NCI-H748 treated with DMSO at 0.1 percent for 48 hours (cell line): ENCODE results near the gene DNAJA4.
"Not testable (repeated sequence)": the region's sequence is repeated elsewhere in the genome, so short reads cannot be mapped to it uniquely, and the experiment has no call there.

Experiments used
- DNase-seq: peaks from one replicate; lab custom pipeline; 2025; lab: John Stamatoyannopoulos, UW

The DNAJA4 gene

GRCh38 chr15:78244101-78244500 lies 20.3 kb upstream of the DNAJA4 start:
- DNase-seq = no peak

- no peak for DNase-seq
Observed at GRCh38 chr15:78244893-78245292, 19.5 kb upstream of the DNAJA4 start.

GRCh38 chr15:78245392-78245791 lies 19.0 kb upstream of the DNAJA4 start:
- not testable (repeated sequence) for DNase-seq

- DNase-seq = not testable (repeated sequence)
Observed at GRCh38 chr15:78245976-78246620, 18.3 kb upstream of the DNAJA4 start.

- no peak for DNase-seq
Observed at GRCh38 chr15:78247911-78248310, 16.5 kb upstream of the DNAJA4 start.

GRCh38 chr15:78249131-78249530 lies 15.2 kb upstream of the DNAJA4 start:
- DNase-seq = no peak

- DNase-seq = no peak
Observed at GRCh38 chr15:78251136-78251535, 13.2 kb upstream of the DNAJA4 start.

- DNase-seq = no peak
Observed at GRCh38 chr15:78255421-78256043, 8.8 kb upstream of the DNAJA4 start.

DNA sequence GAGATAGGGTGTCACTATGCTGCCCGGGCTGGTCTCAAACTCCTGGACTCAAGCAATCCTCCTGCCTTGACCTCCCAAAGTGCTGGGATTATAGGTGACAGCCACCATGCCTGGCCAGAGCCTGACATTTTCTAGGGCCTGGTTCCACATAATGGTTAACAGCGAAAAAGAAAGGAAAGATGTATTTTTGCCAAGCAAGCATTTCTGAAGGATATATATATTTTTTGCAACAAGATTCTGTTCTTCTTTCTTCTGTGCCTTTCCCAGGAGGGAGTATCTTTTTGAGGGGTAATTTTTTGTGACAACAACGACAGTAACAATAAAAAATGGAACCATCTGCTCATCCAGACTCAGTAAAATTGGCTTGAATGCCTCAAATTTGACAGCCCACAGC lies 8.3 kb upstream of the DNAJA4 start:
- no peak for DNase-seq

GRCh38 chr15:78257681-78258080 lies 6.7 kb upstream of the DNAJA4 start:
- DNase-seq = no peak

- no peak for DNase-seq
Observed at GRCh38 chr15:78259232-78259631, 5.1 kb upstream of the DNAJA4 start.

DNA sequence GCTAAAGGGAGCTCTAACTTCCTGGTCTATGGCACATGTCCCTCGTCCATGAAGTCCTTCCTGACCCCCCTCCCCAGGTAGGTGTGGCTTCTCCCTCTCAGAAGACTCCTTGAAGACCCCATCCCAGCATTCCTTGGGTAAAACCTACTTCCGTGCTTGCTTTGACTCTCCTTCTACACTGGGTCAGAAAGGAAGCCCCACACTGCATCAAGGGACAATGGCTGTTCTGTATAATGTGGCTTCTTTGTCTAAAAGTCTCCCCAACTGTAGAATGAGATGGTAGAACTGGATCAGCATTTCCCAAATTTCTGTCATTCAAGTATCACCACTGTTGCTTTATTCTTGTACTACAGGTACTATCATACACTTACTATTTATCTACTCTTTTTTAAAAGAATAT lies 3.9 kb upstream of the DNAJA4 start:
- no peak for DNase-seq

- no peak for DNase-seq
Observed at GRCh38 chr15:78261062-78261461, 3.3 kb upstream of the DNAJA4 start.

DNA sequence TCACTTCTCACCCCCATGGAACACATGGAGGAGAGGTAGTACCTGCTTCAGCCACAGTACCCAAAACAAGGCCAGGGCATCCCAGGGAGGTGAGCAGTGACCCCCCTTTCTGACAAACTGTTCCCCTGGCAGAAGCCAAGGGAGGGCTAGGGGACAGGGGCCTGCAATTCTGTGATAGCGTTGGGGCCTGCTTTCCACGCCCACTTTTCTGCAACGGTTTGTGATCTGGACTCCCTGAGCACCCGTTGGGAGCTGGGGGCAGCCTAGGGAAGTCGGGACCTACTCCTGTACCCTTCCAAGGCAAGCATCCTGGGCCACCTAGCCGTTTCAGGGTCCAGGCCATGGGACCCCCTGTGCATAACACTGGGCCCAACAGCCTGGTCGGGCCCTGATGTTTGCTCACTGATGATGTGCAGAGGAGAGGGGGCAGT lies 996 bp upstream of the DNAJA4 start:
- no peak for DNase-seq

- no peak for DNase-seq
Observed at GRCh38 chr15:78263907-78264303, 457 bp upstream of the DNAJA4 start.

GRCh38 chr15:78265137-78265460 lies 737 bp downstream of the DNAJA4 start:
- DNase-seq = no peak

GRCh38 chr15:78265752-78266224 lies 1.4 kb downstream of the DNAJA4 start:
- no peak for DNase-seq

- no peak for DNase-seq
Observed at GRCh38 chr15:78266229-78266628, 1.9 kb downstream of the DNAJA4 start.

- DNase-seq = no peak
Observed at GRCh38 chr15:78266806-78267205, 2.4 kb downstream of the DNAJA4 start.

DNA sequence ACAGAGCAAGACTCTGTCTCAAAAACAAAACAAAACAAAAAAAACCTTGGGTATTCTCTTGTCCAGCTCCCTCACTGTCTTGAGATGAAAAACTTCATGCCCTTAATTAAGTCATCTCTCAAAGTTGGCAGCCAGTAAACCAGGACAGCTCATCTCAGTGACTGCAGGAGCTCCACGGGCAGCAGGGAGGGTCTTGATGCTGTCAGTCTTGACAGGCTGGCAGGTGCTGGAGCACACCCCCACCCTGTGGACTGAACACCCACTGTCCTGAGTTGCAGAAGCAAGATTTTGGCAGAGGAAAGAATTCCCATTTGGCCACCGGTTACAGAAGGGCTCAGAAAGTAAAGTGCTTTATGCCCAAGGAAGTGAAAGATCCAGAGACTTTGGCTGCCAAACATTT lies 8.0 kb downstream of the DNAJA4 start:
- no peak for DNase-seq

- DNase-seq = no peak
Observed at GRCh38 chr15:78272776-78273175, 8.4 kb downstream of the DNAJA4 start.

- no peak for DNase-seq
Observed at GRCh38 chr15:78274994-78275393, 10.6 kb downstream of the DNAJA4 start.

DNA sequence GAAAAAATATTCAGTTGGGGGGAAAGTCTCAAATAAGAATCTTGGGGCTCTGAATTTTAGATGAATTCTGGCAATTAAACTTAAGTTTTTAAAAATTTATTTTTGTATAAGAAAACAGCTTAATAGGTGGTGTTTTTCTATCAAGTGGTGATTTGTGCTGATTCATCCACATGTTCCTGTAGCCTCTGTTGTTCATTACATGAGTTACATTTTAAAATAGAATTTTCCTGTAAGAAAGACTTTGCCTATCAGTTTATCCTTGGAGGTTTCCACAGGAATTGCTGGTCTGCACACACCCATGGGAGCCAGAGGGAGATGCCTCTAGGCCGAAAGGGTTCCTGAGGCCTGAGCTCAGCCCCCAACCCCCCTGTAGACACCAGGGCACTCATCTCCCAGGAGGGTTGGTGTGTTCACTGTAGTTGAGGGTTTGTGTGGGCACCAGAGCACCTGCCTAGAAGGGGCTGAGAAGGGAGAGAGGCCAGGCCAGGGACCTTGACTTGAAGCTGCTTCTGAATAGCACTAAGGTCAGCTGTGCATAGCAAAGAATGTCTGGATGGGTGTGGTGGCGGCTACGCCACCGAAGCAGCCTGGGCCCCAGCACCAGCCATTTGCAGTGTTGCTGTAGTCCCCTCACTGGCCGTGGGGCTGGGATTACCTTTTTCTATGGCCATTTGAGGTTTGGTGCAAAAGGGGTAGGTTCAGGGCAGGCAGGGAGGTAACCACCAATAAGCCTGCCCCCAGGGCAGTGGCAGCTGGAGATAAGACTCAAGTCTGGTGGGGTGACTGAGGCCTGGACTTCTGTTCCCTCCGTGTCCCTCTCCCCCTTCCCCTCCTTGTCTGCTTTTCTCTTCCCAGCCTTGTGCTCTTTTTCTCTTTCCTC lies 11.9 kb downstream of the DNAJA4 start:
- DNase-seq = no peak
